ENCODE measurements around the gene LRRC4.

Gene LRRC4

DNA sequence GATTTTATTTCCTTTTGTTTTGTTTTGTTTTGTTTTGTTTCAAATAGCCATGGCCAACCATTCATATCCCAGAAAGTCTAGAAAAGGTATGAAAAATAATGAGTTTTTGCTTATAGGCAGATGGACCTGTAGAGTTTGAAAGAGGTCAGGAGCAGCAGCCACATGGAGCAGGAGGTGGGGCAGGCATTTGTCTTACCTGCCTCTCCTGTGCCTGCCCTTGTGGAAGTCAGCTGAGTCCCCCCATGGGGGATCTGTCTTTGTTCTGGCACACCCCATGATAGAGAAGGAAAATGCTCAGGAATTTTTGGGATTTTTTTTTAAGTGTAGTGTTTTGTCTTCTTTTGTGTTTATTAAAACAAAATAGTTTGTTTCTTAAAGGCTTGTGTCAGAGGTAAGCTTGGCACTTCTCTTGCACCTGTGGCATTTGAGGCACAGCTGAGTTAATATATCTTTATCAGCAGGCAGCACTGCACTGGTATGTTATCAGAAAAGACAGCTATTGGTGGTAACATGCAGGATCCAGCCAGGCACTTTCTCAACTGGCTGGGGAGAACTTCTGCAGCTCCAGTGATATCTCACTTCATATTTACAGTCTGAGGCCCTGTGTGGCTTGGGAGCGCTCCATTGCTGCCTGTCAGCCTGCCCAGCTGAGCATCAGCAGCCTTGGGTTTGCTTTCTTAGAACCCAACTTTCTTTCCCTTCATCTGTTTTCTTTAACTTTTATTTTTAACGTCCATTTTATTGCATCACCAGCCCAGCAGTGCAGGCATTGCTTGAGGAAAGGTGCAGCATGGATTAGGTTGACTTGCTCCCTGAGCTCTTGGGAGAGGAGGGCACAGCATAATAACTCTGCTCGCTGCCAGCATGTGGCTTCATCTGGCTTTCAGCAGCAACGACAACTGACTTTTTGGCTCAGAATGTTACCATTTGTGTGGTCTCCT lies 44.4 kb downstream of the LRRC4 start:
- H3K4me1 ChIP-seq (ENCODE audit: control insufficient read depth, insufficient read depth, low read length, poor library complexity, severe bottlenecking), result no peaks in the 10 kb centered on the region
- no peaks in the 10 kb centered on the region for H3K27me3 ChIP-seq (replicated peaks; ENCODE audit: control insufficient read depth, insufficient read depth, low read length, poor library complexity, severe bottlenecking)
- no peak for DNase-seq
- H3K36me3 ChIP-seq (ENCODE audit: control insufficient read depth, insufficient read depth, low read length), result peaks cover 12% of the 10 kb centered on the region
- no peak overlapping the region for H3K4me3 ChIP-seq (ENCODE audit: insufficient read depth, low read depth, low read length, poor library complexity, severe bottlenecking)
- H3K9me3 ChIP-seq (ENCODE audit: control insufficient read depth, low read length), result no peaks in the 10 kb centered on the region
- H3K27ac ChIP-seq (ENCODE audit: insufficient read depth, low read length, poor library complexity, severe bottlenecking), result no peak overlapping the region

DNA sequence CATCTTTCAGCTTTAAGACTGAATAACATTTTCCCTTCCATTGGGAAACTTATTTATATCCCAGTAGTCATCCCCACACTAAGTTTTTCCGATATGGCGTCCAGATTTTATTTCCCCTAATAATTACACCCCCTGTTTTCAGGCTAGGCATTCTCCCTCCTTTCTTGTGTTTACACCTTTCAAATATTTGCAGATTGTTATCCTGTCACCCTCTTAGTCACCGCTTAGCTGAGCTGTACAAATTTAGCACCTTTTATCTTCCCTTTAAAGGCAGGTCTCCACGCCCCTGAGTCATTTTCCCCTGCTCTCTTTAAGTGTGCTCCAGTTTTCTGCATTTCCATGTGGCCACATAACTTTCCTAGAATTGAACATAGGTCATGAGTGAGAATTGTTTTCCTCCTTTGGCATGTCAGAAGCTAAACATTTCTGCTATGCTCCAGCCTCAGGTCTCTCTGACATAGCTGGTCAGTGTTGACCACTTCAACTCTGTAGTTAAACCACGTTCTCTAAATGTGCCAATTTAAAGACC lies 47.4 kb downstream of the LRRC4 start:
- DNase-seq, result no peak
- H3K27ac ChIP-seq (ENCODE audit: insufficient read depth, low read length, poor library complexity, severe bottlenecking), result no peak overlapping the region
- H3K36me3 ChIP-seq (ENCODE audit: control insufficient read depth, insufficient read depth, low read length), result no peaks in the 10 kb centered on the region
- no peaks in the 10 kb centered on the region for H3K9me3 ChIP-seq (ENCODE audit: control insufficient read depth, low read length)
- H3K4me3 ChIP-seq (ENCODE audit: insufficient read depth, low read depth, low read length, poor library complexity, severe bottlenecking), result no peak overlapping the region
- no peaks in the 10 kb centered on the region for H3K27me3 ChIP-seq (replicated peaks; ENCODE audit: control insufficient read depth, insufficient read depth, low read length, poor library complexity, severe bottlenecking)
- peaks cover 3% of the 10 kb centered on the region for H3K4me1 ChIP-seq (ENCODE audit: control insufficient read depth, insufficient read depth, low read length, poor library complexity, severe bottlenecking)

DNA sequence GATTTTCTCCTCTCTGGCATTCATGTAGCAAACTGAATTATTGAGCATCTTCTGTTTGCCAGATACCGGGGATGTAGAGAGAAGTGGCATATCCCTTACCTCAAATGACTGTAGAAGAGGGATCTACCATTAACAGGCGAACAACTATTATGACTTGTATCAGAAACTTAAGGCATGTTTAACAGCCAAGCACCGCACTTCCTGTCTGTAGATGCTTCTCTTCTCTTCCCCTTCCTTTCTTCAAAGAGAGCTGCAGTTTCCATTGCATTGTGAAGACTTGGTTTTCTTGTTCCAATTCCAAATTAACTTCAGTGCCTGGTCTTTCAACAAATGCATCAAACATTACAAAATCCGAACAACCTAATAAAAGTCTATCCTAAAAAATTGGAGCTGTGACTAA lies 49.3 kb downstream of the LRRC4 start:
- DNase-seq, result no peak
- Histone ChIP-seq H3K4me3 (ENCODE audit: insufficient read depth, low read depth, low read length, poor library complexity, severe bottlenecking) (no peak overlapping the region), H3K27me3 (replicated peaks; ENCODE audit: control insufficient read depth, insufficient read depth, low read length, poor library complexity, severe bottlenecking) (no peaks in the 10 kb centered on the region), H3K9me3 (ENCODE audit: control insufficient read depth, low read length) (no peaks in the 10 kb centered on the region), H3K36me3 (ENCODE audit: control insufficient read depth, insufficient read depth, low read length) (peaks cover under 1% of the 10 kb centered on the region), H3K4me1 (ENCODE audit: control insufficient read depth, insufficient read depth, low read length, poor library complexity, severe bottlenecking) (peaks cover 3% of the 10 kb centered on the region), H3K27ac (ENCODE audit: insufficient read depth, low read length, poor library complexity, severe bottlenecking) (no peak overlapping the region)

DNA sequence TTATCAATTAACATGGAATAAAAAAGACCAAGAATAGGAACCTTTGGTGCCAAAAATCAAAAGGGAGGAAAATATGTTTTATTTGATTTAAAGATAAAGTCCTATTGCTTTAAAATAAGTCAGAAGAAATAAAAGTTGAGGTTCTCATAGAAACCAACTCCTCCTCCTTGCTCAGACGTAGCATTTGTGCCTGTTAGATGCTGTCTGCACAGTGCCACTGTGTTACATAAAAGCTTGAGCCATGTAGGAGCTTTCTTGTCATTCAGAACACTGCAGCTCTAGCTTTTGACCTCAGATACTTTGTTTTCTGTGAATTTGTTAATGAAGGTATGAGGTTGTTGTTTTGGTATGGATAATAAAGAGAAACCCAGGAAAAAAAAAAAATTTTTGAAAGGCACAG lies 50.3 kb downstream of the LRRC4 start:
- no peak for DNase-seq
- H3K27ac ChIP-seq (ENCODE audit: insufficient read depth, low read length, poor library complexity, severe bottlenecking), result no peak overlapping the region
- peaks cover 7% of the 10 kb centered on the region for H3K36me3 ChIP-seq (ENCODE audit: control insufficient read depth, insufficient read depth, low read length)
- peaks cover 3% of the 10 kb centered on the region for H3K4me1 ChIP-seq (ENCODE audit: control insufficient read depth, insufficient read depth, low read length, poor library complexity, severe bottlenecking)
- H3K9me3 ChIP-seq (ENCODE audit: control insufficient read depth, low read length), result no peaks in the 10 kb centered on the region
- H3K27me3 ChIP-seq (replicated peaks; ENCODE audit: control insufficient read depth, insufficient read depth, low read length, poor library complexity, severe bottlenecking), result no peaks in the 10 kb centered on the region
- no peak overlapping the region for H3K4me3 ChIP-seq (ENCODE audit: insufficient read depth, low read depth, low read length, poor library complexity, severe bottlenecking)

DNA sequence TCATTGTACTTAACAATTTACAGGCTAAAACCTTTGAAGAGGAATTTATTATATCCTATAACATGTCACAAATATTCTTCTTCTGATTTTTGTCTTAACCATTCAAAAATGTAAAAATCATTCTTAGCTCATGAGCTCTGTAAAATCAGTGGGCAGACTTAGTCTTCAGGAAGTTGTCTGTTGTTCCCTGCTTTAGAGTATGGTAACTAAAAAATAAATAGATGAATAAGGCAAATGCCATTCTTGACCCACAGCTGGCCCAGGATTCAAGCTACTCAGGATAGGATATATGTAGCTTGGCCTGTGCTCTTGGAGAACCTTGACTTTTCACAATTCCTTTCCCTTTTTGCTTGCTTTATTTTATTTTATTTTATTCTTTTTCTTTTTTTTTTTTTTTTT lies 51.5 kb downstream of the LRRC4 start:
- DNase-seq, result no peak
- Histone ChIP-seq H3K27me3 (replicated peaks; ENCODE audit: control insufficient read depth, insufficient read depth, low read length, poor library complexity, severe bottlenecking) (no peaks in the 10 kb centered on the region), H3K4me1 (ENCODE audit: control insufficient read depth, insufficient read depth, low read length, poor library complexity, severe bottlenecking) (peaks cover 3% of the 10 kb centered on the region)

DNA sequence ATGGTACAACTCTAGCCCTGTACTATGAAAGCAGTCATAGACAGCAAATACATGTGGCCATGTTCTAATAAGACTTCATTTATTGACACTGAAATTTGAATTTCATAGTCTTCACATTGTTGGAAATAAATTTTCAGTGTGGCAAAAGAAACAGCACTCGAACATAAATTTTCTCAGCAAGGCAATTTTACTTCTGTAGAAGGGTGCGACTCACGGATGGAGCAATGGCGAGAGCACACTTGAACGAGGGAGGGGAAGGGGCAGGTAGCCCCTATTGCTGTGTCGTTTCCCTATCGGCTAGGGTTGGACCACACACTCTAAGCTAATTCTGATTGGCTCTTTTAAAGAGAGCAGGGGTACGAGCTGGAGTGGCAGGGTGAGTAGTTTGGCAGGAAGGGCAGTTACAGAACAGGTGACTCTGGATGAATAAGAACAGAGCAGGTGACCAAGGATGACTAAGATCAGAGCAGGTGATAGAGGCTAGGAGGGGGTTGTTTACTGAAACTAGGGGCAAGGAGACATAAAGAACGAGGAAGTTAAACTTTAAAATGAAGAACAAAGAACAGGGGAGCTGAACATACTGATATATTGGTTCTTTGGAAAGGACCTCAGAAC lies 52.0 kb downstream of the LRRC4 start:
- H3K27me3 ChIP-seq (replicated peaks; ENCODE audit: control insufficient read depth, insufficient read depth, low read length, poor library complexity, severe bottlenecking), result no peaks in the 10 kb centered on the region
- no peaks in the 10 kb centered on the region for H3K9me3 ChIP-seq (ENCODE audit: control insufficient read depth, low read length)
- peaks cover 3% of the 10 kb centered on the region for H3K4me1 ChIP-seq (ENCODE audit: control insufficient read depth, insufficient read depth, low read length, poor library complexity, severe bottlenecking)
- no peak overlapping the region for H3K4me3 ChIP-seq (ENCODE audit: insufficient read depth, low read depth, low read length, poor library complexity, severe bottlenecking)
- no peak for DNase-seq
- peaks cover 7% of the 10 kb centered on the region for H3K36me3 ChIP-seq (ENCODE audit: control insufficient read depth, insufficient read depth, low read length)
- no peak overlapping the region for H3K27ac ChIP-seq (ENCODE audit: insufficient read depth, low read length, poor library complexity, severe bottlenecking)

More for the DNA sequence above, 51.5 kb downstream of the LRRC4 start:
- no peak overlapping the region for H3K27ac ChIP-seq (ENCODE audit: insufficient read depth, low read length, poor library complexity, severe bottlenecking)
- H3K9me3 ChIP-seq (ENCODE audit: control insufficient read depth, low read length), result no peaks in the 10 kb centered on the region
- H3K36me3 ChIP-seq (ENCODE audit: control insufficient read depth, insufficient read depth, low read length), result peaks cover 7% of the 10 kb centered on the region
- H3K4me3 ChIP-seq (ENCODE audit: insufficient read depth, low read depth, low read length, poor library complexity, severe bottlenecking), result no peak overlapping the region

DNA sequence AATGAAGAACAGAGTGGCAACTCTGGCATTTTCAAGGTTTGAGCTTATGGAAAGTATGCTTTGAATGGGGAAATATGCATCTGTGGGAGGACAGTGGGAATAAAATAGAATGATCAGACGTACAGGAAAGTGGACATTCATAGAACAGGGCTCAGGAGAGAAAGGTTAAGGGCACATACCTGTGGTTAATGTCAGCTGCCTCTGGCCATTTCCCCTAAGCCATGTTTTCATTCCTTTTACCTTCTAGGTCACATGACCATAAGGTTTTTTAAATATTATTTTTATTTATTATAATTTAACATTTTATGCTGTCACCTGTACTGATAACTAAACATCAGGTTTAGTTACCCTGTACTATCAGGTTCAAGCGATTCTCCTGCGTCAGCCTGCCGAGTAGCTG lies 52.8 kb downstream of the LRRC4 start:
- Histone ChIP-seq H3K27me3 (replicated peaks; ENCODE audit: control insufficient read depth, insufficient read depth, low read length, poor library complexity, severe bottlenecking) (no peaks in the 10 kb centered on the region), H3K36me3 (ENCODE audit: control insufficient read depth, insufficient read depth, low read length) (peaks cover 7% of the 10 kb centered on the region), H3K9me3 (ENCODE audit: control insufficient read depth, low read length) (no peaks in the 10 kb centered on the region), H3K4me1 (ENCODE audit: control insufficient read depth, insufficient read depth, low read length, poor library complexity, severe bottlenecking) (peaks cover 3% of the 10 kb centered on the region), H3K4me3 (ENCODE audit: insufficient read depth, low read depth, low read length, poor library complexity, severe bottlenecking) (no peak overlapping the region), H3K27ac (ENCODE audit: insufficient read depth, low read length, poor library complexity, severe bottlenecking) (no peak overlapping the region)
- DNase-seq, result no peak

Data from effector memory CD4-positive, alpha-beta T cell (primary cell).